WERI-Rb-1 (cell line): ENCODE results near the gene NUDT7.

Experiments
- DNase-seq: peaks from one replicate; pipeline ENCODE4 v3.0.0-alpha.2; 2020
- H3K27ac ChIP-seq: fragments of 250-450 bp; sonication (Bioruptor Pico); 2 replicates; pipeline ENCODE4 v1.5.1; 2020; ENCODE audit warnings: mild to moderate bottlenecking, moderate library complexity
- H3K27me3 ChIP-seq: fragments of 250-450 bp; sonication (Bioruptor Pico); 2 replicates; pipeline ENCODE4 v1.5.1; 2021; ENCODE audit warnings: mild to moderate bottlenecking, low read depth, moderate library complexity; ENCODE audit not compliant: insufficient read depth, severe bottlenecking
- H3K36me3 ChIP-seq: fragments of 250-450 bp; sonication (Bioruptor Pico); 2 replicates; pipeline ENCODE4 v1.5.1; 2020; ENCODE audit warnings: mild to moderate bottlenecking, moderate library complexity
- H3K4me3 ChIP-seq: 2 replicates; pipeline ENCODE4 v1.5.1; 2011; ENCODE audit warnings: low read depth, mild to moderate bottlenecking, control low read depth, low read length
- H3K9me3 ChIP-seq: fragments of 250-450 bp; sonication (Bioruptor Pico); 2 replicates; pipeline ENCODE4 v1.5.1; 2021; ENCODE audit warnings: mild to moderate bottlenecking, moderate library complexity; ENCODE audit not compliant: severe bottlenecking
- TF ChIP-seq, protein P1 (sequence below): IDR thresholded peaks from 2 replicates; pipeline ENCODE4 v1.5.1; 2011; ENCODE audit warnings: low read depth, mild to moderate bottlenecking, control low read depth, inconsistent platforms, low read length

The NUDT7 gene

GRCh38 chr16:77759201-77759600, 36.9 kb downstream of the NUDT7 start:
- H3K27me3 ChIP-seq, result no peaks in the 10 kb centered on the region
- no peak overlapping the region for H3K4me3 ChIP-seq
- TF ChIP-seq, protein P1, sequence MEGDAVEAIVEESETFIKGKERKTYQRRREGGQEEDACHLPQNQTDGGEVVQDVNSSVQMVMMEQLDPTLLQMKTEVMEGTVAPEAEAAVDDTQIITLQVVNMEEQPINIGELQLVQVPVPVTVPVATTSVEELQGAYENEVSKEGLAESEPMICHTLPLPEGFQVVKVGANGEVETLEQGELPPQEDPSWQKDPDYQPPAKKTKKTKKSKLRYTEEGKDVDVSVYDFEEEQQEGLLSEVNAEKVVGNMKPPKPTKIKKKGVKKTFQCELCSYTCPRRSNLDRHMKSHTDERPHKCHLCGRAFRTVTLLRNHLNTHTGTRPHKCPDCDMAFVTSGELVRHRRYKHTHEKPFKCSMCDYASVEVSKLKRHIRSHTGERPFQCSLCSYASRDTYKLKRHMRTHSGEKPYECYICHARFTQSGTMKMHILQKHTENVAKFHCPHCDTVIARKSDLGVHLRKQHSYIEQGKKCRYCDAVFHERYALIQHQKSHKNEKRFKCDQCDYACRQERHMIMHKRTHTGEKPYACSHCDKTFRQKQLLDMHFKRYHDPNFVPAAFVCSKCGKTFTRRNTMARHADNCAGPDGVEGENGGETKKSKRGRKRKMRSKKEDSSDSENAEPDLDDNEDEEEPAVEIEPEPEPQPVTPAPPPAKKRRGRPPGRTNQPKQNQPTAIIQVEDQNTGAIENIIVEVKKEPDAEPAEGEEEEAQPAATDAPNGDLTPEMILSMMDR, result no peak
- no peak for DNase-seq
- H3K27ac ChIP-seq, result no peak overlapping the region
- H3K9me3 ChIP-seq, result no peaks in the 10 kb centered on the region
- H3K36me3 ChIP-seq, result no peaks in the 10 kb centered on the region

DNA sequence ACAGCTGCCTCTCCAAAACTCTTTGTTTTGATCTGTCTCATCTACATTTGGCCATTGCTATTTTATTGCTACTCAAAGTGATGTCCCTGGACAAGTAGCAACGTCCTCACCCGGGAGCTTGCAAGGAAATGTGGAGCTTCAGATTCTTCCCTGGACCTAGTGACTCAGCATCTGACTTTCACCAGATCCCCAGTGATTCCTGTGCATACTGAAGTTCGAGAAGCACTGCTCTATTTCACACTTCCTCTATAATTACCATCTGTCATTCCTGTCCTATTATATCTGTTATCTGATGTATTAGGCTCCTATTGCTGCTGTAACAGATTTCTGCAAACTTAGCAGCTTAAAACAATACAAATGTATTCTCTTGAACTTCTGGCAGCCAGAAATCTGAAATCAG, 37.5 kb downstream of the NUDT7 start:
- no peaks in the 10 kb centered on the region for H3K27me3 ChIP-seq
- no peak for DNase-seq
- TF ChIP-seq, protein P1, result no peak
- no peak overlapping the region for H3K4me3 ChIP-seq
- H3K9me3 ChIP-seq, result no peaks in the 10 kb centered on the region
- no peaks in the 10 kb centered on the region for H3K36me3 ChIP-seq
- no peak overlapping the region for H3K27ac ChIP-seq

DNA sequence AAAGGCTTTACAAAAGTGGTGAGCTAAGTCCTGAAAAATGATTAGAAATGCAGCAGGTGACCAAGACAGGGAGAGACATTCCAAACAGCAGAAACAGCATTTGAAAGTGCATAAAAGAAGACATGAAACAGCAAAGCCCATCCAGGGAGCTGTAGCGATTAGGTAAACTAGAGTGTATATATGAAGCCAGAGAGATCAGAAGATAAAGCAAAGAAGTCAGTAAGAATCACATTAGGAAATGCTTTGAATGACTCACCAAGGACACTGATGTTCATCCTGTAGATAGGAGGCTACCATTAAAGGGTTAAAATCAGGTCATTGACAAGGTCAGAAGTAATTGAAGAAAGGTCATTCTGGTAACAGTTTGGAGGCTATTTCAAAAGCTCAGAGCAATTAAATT, 38.5 kb downstream of the NUDT7 start:
- Histone ChIP-seq H3K27me3 (no peaks in the 10 kb centered on the region), H3K27ac (no peak overlapping the region), H3K4me3 (no peak overlapping the region), H3K9me3 (no peaks in the 10 kb centered on the region), H3K36me3 (no peaks in the 10 kb centered on the region)
- TF ChIP-seq, protein P1, result no peak
- no peak for DNase-seq

DNA sequence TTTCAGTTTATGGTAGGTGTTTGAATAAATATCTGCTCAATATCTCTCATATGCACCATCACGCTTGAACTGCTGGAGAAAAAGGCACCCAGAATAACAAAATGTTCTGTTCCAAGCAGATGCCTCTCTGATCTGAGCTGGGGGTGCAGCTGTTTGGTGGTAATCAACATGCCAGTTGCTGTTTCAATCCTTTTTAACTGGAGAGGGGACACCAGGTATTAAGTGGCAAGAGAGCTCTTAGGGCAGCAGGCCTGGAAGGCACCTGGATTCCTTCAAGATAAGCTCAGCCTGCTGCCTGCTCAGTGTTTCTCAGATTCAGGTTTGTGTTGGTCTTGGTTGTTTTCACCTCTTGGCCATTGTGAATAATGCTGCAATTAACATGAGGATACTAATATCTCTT, 38.9 kb downstream of the NUDT7 start:
- no peak for DNase-seq
- H3K36me3 ChIP-seq, result no peaks in the 10 kb centered on the region
- TF ChIP-seq, protein P1, result no peak
- H3K4me3 ChIP-seq, result no peak overlapping the region
- H3K9me3 ChIP-seq, result no peaks in the 10 kb centered on the region
- H3K27me3 ChIP-seq, result no peaks in the 10 kb centered on the region
- H3K27ac ChIP-seq, result no peak overlapping the region

GRCh38 chr16:77762262-77762661, 39.9 kb downstream of the NUDT7 start:
- H3K4me3 ChIP-seq, result no peak overlapping the region
- no peaks in the 10 kb centered on the region for H3K36me3 ChIP-seq
- no peaks in the 10 kb centered on the region for H3K27me3 ChIP-seq
- H3K9me3 ChIP-seq, result no peaks in the 10 kb centered on the region
- TF ChIP-seq, protein P1, result no peak
- no peak overlapping the region for H3K27ac ChIP-seq
- no peak for DNase-seq

- TF ChIP-seq, protein P1, result no peak
- H3K9me3 ChIP-seq, result no peaks in the 10 kb centered on the region
- H3K27me3 ChIP-seq, result no peaks in the 10 kb centered on the region
These were observed 41.7 kb downstream of the NUDT7 start for GRCh38 chr16:77763994-77764393.

More at GRCh38 chr16:77763994-77764393, 41.7 kb downstream of the NUDT7 start:
- no peak for DNase-seq
- H3K4me3 ChIP-seq, result no peak overlapping the region
- no peaks in the 10 kb centered on the region for H3K36me3 ChIP-seq
- no peak overlapping the region for H3K27ac ChIP-seq
